GM19043 (cell line): ENCODE results near the gene GPR15LG.

ENCODE experiments used
- ATAC-seq: cut with Tn5 transposase; IDR thresholded peaks from one replicate; pipeline ENCODE4 v1.9.1; 2021; ENCODE audit warnings: low read depth; ENCODE audit not compliant: unreplicated experiment

The GPR15LG gene

GRCh38 chr10:84190621-84191020 is 17.0 kb downstream of the GPR15LG start:
- no peak for ATAC-seq

- no peak for ATAC-seq
These were observed 17.5 kb downstream of the GPR15LG start for GRCh38 chr10:84191106-84191505.

- no peak for ATAC-seq
These were observed 19.7 kb downstream of the GPR15LG start for GRCh38 chr10:84193327-84193726.

- no peak for ATAC-seq
These were observed 20.3 kb downstream of the GPR15LG start for GRCh38 chr10:84193846-84194423.

GRCh38 chr10:84194424-84195043 is 20.9 kb downstream of the GPR15LG start, which contains the start of gene CDHR1:
Gene CDHR1 (plus strand): TSS chr10:84194537. CDS start chr10:84194761, 224 bp downstream.
- ATAC-seq = peak; percentile 56

- no peak for ATAC-seq
These were observed 21.6 kb downstream of the GPR15LG start for GRCh38 chr10:84195044-84195830.

GRCh38 chr10:84196083-84196482 is 22.5 kb downstream of the GPR15LG start:
- no peak for ATAC-seq

- no peak for ATAC-seq
These were observed 23.3 kb downstream of the GPR15LG start for GRCh38 chr10:84196941-84197340.

- ATAC-seq = no peak
These were observed 24.0 kb downstream of the GPR15LG start for GRCh38 chr10:84197643-84198042.

GRCh38 chr10:84198206-84198915 is 24.8 kb downstream of the GPR15LG start:
- no peak for ATAC-seq

GRCh38 chr10:84200537-84201243 is 27.1 kb downstream of the GPR15LG start:
- ATAC-seq = no peak

GRCh38 chr10:84201244-84201606 is 27.6 kb downstream of the GPR15LG start:
- no peak for ATAC-seq

- no peak for ATAC-seq
These were observed 28.1 kb downstream of the GPR15LG start for GRCh38 chr10:84201682-84202081.

- no peak for ATAC-seq
These were observed 28.7 kb downstream of the GPR15LG start for GRCh38 chr10:84202349-84202748.

- peak; percentile 55 for ATAC-seq
These were observed 30.5 kb downstream of the GPR15LG start for GRCh38 chr10:84204122-84204521.

GRCh38 chr10:84204610-84205009 is 31.0 kb downstream of the GPR15LG start:
- no peak for ATAC-seq

- ATAC-seq = peak; percentile 72
These were observed 31.6 kb downstream of the GPR15LG start for GRCh38 chr10:84205049-84205852.

- no peak for ATAC-seq
These were observed 32.4 kb downstream of the GPR15LG start for GRCh38 chr10:84205853-84206525.

GRCh38 chr10:84208023-84208422 is 34.4 kb downstream of the GPR15LG start:
- ATAC-seq = no peak
